Esophagus muscularis mucosa (tissue), 3 donors: ENCODE results near the gene CNNM1.

Experiments
- CTCF ChIP-seq, 3 experiments: fragments of 200-600 bp in 2 of 3; fragments of 450-650 bp in 1 of 3; sonication (generic) in 2 of 3; IDR thresholded peaks; one replicate each; pipeline ENCODE4 v1.5.1; 2017 to 2019; ENCODE audit warnings: antibody characterized with exemption in 3 of 3, mild to moderate bottlenecking in 2 of 3, moderate library complexity in 1 of 3
- POLR2A ChIP-seq: fragments of 450-650 bp; IDR thresholded peaks from one replicate; pipeline ENCODE4 v1.6.1; 2017; ENCODE audit warnings: antibody characterized with exemption, moderate library complexity, mild to moderate bottlenecking, low read depth

- no peak for TF ChIP-seq CTCF (IDR thresholded peaks at IDR 0.05)
- no peak for TF ChIP-seq POLR2A
These were observed 48.7 kb upstream of the CNNM1 start for GRCh38 chr10:99280472-99280871.
